Stimulated activated naive CD8-positive, alpha-beta T cell treated with anti-CD3 and anti-CD28 coated beads, Interleukin-15, amount 100 ng/mL, for 72 hours (primary cell): ENCODE data around the gene NHS.

Source experiments
- ATAC-seq: fragments of 150-1000 bp; cut with Tn5 transposase; 2 replicates; pipeline ENCODE4 v1.10.0; 2021; ENCODE audit warnings: mild to moderate bottlenecking, moderate library complexity
- DNase-seq, 2 donors: peaks; one replicate each; pipeline ENCODE4 v3.0.0; 2021 to 2022
- H3K27ac Mint-ChIP-seq, 2 donors: one replicate each; pipeline ENCODE4 v1.8.0; 2022; ENCODE audit warnings: mild to moderate bottlenecking in 2 of 2, mixed read lengths in 2 of 2, moderate library complexity in 2 of 2
- H3K27me3 Mint-ChIP-seq: one replicate; pipeline ENCODE4 v1.8.0; 2022; ENCODE audit warnings: mixed read lengths
- H3K4me1 Mint-ChIP-seq: one replicate; pipeline ENCODE4 v1.8.0; 2022; ENCODE audit warnings: mild to moderate bottlenecking, mixed read lengths
- H3K4me3 Mint-ChIP-seq, 2 donors: one replicate each; pipeline ENCODE4 v1.8.0; 2022; ENCODE audit warnings: mild to moderate bottlenecking in 2 of 2, mixed read lengths in 2 of 2, moderate library complexity in 1 of 2
- H3K9me3 Mint-ChIP-seq, 2 donors: one replicate each; pipeline ENCODE4 v1.8.0; 2022; ENCODE audit warnings: mixed read lengths in 2 of 2

The NHS gene

DNA sequence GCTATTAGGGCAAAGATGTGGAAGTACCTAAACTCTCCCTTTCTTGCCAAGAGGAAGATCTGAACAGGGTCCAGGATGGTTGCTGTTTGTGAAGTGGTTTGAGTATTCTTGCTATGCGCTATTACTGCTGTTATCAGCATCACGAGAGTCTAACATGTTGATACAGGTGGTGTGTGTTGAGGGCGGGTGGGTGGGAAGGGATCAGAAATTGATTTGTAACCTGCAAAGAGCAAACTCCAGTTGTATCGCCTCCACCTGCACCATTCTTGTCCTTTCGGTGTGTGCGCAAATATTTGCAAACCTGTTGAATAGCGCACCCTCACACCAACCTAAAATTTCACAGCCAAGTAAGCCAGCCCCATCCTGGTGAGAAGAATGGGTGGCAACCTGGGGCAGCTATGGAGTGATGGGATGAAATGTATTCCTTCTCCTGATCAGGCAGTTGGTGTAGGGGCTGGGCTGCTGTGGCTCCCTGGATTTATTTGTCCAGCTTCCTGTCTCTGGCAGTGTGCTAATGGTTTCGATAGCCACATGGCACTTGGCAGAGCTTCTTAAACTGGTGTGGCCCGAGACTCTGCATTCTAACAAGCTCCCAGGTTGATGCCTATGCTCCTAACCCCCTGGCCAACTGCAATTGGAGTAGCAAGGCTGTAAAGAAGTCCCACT, 259.7 kb downstream of the NHS start:
- H3K27me3 Mint-ChIP-seq, result no peaks in the 10 kb centered on the region
- H3K4me3 Mint-ChIP-seq, result no peak overlapping the region
- ATAC-seq, result no peak
- peaks cover 16% of the 10 kb centered on the region for H3K4me1 Mint-ChIP-seq
- H3K27ac Mint-ChIP-seq, result peak overlapping the region in 1 of 2 donors; percentile 56
- no peak for DNase-seq
- no peaks in the 10 kb centered on the region for H3K9me3 Mint-ChIP-seq

DNA sequence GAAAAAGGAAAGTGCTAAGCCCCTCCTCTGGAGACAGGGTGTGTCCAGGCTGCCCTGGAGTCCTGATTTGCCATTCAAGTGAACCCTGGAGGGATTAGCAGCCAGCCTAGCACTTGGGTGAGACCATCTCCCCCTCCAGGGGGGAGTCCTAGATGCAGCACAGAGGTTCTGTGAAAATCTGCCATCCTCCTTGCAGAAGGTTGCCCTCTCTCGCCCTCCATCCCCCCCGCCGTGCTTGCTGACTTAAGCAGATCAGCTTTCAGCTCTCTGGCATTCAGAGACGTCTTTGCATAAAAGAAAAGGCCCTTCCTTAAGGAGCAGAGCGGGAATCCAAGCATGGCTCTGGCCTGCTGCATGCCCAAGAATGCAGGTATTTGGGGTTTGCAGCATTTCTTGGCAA, 260.2 kb downstream of the NHS start:
- Mint-ChIP-seq H3K27me3 (no peaks in the 10 kb centered on the region), H3K4me3 (no peak overlapping the region), H3K4me1 (peaks cover 16% of the 10 kb centered on the region), H3K9me3 (no peaks in the 10 kb centered on the region), H3K27ac (no peak overlapping the region)
- DNase-seq (no peak), ATAC-seq (no peak)

DNA sequence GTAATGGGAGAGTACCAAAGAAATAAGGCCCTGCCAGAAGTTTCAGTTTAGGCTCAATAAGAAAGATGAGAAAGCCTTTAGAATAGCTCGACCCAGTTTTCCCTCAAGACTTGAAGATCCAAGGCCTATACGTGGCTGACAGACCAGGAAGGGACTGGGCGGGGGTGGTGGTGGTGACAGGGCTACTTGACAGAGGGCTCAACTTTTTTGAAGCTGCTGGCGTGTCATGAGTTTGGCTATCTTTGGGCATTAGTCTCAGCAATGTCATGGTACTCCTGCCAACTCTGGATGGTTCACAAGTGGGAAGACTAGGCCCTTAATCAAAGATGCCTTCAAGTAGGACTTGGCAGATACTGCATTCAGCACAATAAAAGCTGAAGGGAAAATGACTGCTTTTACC, 262.2 kb downstream of the NHS start:
- H3K9me3 Mint-ChIP-seq, result no peaks in the 10 kb centered on the region
- ATAC-seq (no peak), DNase-seq (no peak)
- H3K27me3 Mint-ChIP-seq, result no peaks in the 10 kb centered on the region
- H3K27ac Mint-ChIP-seq, result no peak overlapping the region
- H3K4me3 Mint-ChIP-seq, result no peak overlapping the region
- peaks cover 16% of the 10 kb centered on the region for H3K4me1 Mint-ChIP-seq

DNA sequence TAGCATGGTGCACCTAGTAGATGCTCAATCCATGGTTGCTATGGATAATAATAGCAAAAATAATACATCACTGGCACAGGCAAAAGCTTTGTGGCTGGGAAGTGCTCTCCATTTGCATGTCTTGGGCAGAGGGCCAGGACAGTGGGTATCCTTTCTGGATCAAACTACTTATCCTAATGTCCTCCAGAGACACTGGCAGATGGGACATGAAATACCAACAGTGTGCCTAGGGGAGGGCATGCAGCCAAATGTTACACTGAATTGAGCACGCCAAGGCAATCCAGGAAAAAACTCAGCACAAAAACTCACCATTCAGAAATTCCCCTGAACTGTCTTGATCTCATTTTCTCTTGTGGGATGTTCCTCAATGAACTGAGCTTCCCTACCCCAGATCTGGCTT, 263.7 kb downstream of the NHS start:
- H3K27me3 Mint-ChIP-seq, result no peaks in the 10 kb centered on the region

DNA sequence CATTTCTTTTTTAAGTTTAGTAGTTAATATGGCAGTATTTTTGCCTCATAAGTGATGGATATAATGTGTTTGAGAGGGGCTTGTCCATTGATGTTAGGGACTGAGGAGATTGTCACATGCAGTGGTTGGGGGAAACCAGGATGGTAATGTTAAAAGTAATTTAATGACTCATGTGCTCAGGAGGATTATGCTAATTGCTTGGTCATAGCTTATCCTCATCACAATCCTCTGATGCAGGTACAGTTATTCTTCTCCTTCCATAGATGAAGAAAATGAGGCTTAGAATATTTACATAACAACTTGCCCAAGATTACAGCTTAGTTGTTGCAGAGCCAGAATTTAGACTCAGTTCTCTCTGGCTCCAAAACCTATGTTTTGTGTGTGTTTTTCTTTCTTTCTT, 267.9 kb downstream of the NHS start:
- no peak for DNase-seq
- peak; percentile 40 for ATAC-seq
- Mint-ChIP-seq H3K27me3 (no peaks in the 10 kb centered on the region), H3K27ac (no peak overlapping the region), H3K4me1 (peaks cover 14% of the 10 kb centered on the region), H3K4me3 (peak overlapping the region in 1 of 2 donors; percentile 29), H3K9me3 (no peaks in the 10 kb centered on the region)

More for the DNA sequence above, 263.7 kb downstream of the NHS start:
- H3K4me1 Mint-ChIP-seq, result peaks cover 21% of the 10 kb centered on the region
- no peaks in the 10 kb centered on the region for H3K9me3 Mint-ChIP-seq
- no peak overlapping the region for H3K27ac Mint-ChIP-seq
- DNase-seq, result no peak
- H3K4me3 Mint-ChIP-seq, result no peak overlapping the region
- ATAC-seq, result no peak

DNA sequence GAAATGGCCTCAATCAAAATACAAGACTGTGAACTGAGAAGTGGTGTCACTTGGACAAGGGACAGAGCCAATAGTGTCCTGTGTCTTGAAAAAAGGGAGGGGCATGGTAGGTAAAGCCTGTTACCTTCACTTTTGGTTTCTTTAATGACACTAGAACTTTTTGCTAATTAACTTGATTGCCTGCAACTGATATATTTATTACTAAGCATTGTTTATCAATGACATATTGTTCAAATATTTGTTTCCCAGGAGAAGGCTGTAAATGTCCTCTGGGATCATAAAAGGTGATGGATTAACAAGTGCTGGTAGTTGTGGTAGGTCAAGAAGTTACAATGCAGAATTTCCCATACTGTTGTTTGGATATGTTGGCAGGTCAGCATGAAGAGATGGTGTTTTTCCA, 268.5 kb downstream of the NHS start:
- Mint-ChIP-seq H3K4me1 (peaks cover 14% of the 10 kb centered on the region), H3K27ac (no peak overlapping the region), H3K4me3 (no peak overlapping the region), H3K27me3 (no peaks in the 10 kb centered on the region), H3K9me3 (no peaks in the 10 kb centered on the region)
- ATAC-seq, result no peak
- DNase-seq, result no peak

DNA sequence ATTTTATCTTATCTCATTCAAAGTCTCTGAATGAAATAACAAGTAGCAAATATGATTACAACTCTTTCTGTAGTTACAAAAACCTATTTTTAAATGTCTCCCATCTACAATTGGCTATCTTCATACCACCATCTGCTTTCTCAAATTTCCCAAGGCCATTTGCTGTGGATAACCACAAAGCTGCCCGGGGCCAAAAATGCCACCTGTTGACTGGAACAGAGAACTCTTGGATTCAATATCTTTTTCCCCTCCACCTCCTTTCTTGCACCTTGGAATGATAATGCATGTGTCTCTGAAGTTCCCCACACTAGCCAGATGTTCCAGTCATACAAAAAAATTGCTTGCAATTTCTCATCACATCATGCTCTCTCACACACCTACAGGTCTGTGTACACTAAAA, 269.0 kb downstream of the NHS start:
- no peak overlapping the region for H3K27ac Mint-ChIP-seq
- ATAC-seq (no peak), DNase-seq (no peak)
- H3K27me3 Mint-ChIP-seq, result no peaks in the 10 kb centered on the region
- H3K9me3 Mint-ChIP-seq, result no peaks in the 10 kb centered on the region
- H3K4me1 Mint-ChIP-seq, result peaks cover 14% of the 10 kb centered on the region
- no peak overlapping the region for H3K4me3 Mint-ChIP-seq

DNA sequence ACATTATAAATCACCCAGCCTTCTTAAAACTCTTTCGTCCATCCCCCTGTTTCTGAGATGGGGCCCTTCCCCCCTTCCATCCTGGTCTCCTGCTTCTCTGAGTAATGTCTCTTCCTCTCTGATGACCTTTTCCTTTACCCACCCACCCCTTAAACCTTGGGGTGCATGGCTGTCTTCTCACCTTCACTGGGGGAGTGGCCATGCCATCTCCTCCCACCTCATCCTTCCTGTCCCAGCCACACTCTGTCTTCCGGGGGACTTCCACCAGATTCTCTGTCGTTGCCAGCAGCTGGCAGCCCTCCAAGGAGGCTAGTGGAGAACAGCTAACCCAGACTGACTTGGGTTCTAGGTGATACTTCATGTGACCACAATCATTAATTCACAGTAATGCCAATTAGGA, 279.1 kb downstream of the NHS start:
- DNase-seq (peak; percentile 59 to 72), ATAC-seq (peak; percentile 84)
- Mint-ChIP-seq H3K4me3 (peak overlapping the region; percentile 90 to 95), H3K27me3 (no peaks in the 10 kb centered on the region), H3K27ac (peak overlapping the region; percentile 86 to 97), H3K4me1 (peaks cover 43% of the 10 kb centered on the region), H3K9me3 (no peaks in the 10 kb centered on the region)

DNA sequence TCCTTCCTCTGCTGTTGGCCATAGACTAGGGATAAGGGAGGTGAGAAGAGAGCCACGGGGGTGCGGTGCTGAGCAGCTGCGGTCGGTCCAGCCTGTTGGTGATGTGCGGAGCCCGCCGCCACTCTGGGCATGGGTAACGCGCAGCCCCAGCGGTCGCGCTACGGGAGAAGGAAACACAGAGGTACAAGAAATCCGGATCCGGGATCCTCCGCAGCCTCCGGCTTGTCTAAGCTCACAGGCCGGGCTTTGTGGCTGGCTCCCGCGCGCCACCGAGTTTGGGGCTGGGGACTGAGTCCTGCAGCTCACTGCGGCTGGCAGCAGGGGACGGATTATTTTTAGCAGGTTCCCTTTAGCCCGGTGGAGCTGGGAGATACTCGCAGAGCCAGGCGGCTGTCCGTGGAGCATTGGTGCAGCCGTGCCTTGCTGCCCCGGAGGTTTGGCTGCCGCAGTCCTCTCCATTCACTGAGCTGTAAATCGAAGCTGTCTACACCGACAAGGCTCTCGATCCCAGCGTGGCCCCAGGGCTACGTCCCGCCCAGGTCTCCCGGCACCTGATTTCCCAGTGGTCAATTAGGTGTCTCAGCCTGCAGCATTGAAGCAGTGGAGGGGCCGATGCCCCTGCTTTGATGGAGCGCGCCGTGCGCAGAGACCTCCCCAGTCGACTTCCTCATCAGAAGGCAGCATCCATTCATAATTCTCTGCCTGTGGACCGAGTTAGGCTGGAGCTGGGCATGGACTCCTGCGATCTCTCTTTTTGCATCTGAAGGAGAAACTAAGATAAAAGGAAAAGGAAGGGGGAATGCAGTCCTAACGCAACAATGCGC, 280.4 kb downstream of the NHS start:
- Mint-ChIP-seq H3K9me3 (no peaks in the 10 kb centered on the region), H3K27ac (peak overlapping the region; percentile 95 to 96), H3K4me3 (peak overlapping the region; percentile 90 to 95), H3K27me3 (no peaks in the 10 kb centered on the region), H3K4me1 (peaks cover 55% of the 10 kb centered on the region)
- ATAC-seq (peak; percentile 36), DNase-seq (peak; percentile 13 to 16)

DNA sequence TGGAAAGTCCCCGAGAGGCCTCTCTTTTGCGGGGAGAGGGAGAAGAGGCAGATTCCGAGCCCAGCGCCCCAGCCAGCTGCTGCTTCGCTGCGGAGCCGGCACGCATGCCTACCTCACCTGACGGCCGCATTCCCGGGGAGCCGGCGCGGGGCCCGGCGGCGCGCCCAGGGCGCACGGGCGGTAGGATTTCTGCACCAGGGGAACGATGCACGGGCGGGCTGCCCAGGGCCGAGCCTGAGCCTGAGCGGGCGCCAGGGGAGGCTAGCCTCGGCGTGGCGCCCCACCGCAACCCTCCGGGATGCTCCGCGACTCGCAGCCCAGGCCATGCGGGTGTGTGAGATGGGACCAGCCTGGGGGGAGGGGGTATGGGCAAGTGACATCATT, 281.0 kb downstream of the NHS start:
- Mint-ChIP-seq H3K27ac (peak overlapping the region in 1 of 2 donors; percentile 38), H3K27me3 (no peaks in the 10 kb centered on the region), H3K4me1 (peaks cover 54% of the 10 kb centered on the region), H3K9me3 (no peaks in the 10 kb centered on the region), H3K4me3 (peak overlapping the region; percentile 90 to 95)
- DNase-seq (peak in 1 of 2 donors; percentile 6), ATAC-seq (peak; percentile 38)

DNA sequence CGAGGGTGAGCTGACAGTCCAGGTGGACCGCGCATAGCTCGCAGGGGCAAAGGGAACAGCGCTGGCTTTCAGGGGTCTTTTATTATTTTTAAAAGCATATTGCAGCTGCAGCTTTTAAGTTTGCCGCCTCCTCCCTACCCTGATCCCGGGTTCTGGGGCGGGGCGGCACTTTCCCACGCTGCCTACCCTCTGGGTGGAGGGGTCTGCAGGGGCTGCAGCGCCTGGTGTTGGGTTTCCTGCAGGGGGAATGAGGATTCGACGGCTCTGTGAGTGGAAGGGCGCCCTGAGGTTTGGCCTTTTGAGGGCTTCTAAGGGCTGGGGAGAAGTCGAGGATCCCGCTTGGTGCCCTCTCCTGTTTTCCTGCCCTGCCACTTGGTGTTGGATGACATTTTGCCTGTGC, 281.6 kb downstream of the NHS start:
- ATAC-seq (no peak), DNase-seq (no peak)
- H3K4me1 Mint-ChIP-seq, result peaks cover 50% of the 10 kb centered on the region
- H3K4me3 Mint-ChIP-seq, result peak overlapping the region; percentile 76 to 90
- H3K27me3 Mint-ChIP-seq, result no peaks in the 10 kb centered on the region
- peak overlapping the region in 1 of 2 donors; percentile 38 for H3K27ac Mint-ChIP-seq
- no peaks in the 10 kb centered on the region for H3K9me3 Mint-ChIP-seq

DNA sequence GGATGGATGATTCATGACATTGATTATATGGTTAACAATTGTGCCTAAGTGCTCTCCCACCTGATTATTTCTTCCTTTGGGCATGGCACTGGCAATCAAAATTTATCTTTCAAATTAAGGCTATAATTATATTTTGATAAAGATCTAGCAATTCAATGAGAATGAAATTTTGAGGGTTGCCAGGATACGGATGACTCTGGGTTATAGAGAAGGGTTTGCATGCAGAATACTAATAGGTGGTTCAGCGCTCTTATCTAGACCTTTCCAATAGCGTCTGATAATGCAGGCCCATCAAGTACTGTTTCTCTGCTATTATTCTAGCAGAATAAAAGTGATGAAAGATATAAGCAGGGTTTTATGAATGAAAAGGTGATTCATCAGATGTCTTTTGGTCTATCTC, 287.4 kb downstream of the NHS start:
- no peak for DNase-seq
- Mint-ChIP-seq H3K27ac (no peak overlapping the region), H3K27me3 (no peaks in the 10 kb centered on the region), H3K9me3 (no peaks in the 10 kb centered on the region), H3K4me1 (peaks cover 45% of the 10 kb centered on the region), H3K4me3 (no peak overlapping the region)
- no peak for ATAC-seq

DNA sequence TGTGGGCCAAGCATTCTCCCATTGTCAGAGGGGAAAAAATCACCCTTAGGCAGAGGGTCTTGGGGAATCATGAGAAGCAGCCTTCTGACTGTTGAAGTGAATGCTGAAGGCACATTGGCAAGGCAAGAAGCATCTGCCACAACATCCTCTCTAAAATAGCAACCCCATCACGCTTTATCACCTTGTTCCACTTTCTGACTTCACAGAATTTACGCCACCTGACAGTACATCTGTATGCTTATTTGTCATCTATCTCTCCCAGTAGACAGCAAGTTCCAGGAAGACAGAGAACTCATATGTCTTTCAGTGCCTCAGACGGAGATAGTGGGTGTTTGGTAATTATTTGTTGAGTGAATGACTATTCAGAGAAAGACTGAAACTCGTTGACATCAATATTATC, 293.9 kb downstream of the NHS start:
- H3K4me3 Mint-ChIP-seq, result no peak overlapping the region
- peaks cover 40% of the 10 kb centered on the region for H3K4me1 Mint-ChIP-seq
- DNase-seq (no peak), ATAC-seq (peak; percentile 90)
- no peaks in the 10 kb centered on the region for H3K27me3 Mint-ChIP-seq
- peaks cover 0 to 5% of the 10 kb centered on the region in 2 donors for H3K9me3 Mint-ChIP-seq
- H3K27ac Mint-ChIP-seq, result peak overlapping the region in 1 of 2 donors; percentile 88

DNA sequence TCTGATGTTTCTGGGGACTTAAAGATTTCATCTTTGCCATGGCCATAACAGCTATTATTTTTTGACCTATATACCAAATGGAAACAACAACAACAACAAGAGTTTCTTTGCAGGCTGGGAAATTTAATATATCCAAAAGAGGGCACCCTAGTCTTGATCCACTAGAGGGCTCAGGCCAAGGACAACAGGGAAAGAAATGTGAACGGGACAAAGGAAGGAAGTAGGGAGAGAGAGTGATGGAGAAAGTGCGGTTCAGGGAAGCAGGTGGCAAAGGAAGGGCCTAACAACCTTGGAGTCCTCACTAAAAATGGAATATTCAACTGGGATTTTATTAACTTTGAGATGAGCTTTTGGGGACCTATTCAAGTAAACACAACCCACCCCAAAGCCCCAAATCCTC, 294.5 kb downstream of the NHS start:
- no peak overlapping the region for H3K4me3 Mint-ChIP-seq
- H3K9me3 Mint-ChIP-seq, result peaks cover 0 to 5% of the 10 kb centered on the region in 2 donors
- H3K4me1 Mint-ChIP-seq, result peaks cover 40% of the 10 kb centered on the region
- no peak overlapping the region for H3K27ac Mint-ChIP-seq
- DNase-seq (no peak), ATAC-seq (no peak)
- no peaks in the 10 kb centered on the region for H3K27me3 Mint-ChIP-seq

DNA sequence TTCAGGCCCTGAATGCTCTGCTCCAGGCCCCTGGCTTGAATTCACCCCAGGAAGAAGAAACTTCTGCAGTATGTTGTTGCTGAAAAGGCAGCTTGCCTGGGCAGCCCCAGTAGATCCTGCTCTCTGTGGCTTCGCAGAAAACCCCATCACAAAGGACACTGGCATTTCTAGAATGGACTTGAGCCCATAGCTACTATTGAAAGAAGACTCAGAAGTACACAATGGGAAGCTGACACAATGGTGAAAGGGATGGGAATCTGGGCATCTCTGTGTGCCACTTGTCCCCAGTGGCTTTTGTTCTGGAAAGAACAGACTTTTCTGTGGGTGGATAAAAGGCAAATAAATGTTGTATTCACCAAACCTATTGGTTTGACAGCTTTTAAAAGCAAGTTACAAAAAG, 294.9 kb downstream of the NHS start:
- H3K27me3 Mint-ChIP-seq, result no peaks in the 10 kb centered on the region
- no peak for ATAC-seq
- peaks cover 43% of the 10 kb centered on the region for H3K4me1 Mint-ChIP-seq
- peaks cover 0 to 5% of the 10 kb centered on the region in 2 donors for H3K9me3 Mint-ChIP-seq
- H3K4me3 Mint-ChIP-seq, result no peak overlapping the region
- no peak for DNase-seq
- no peak overlapping the region for H3K27ac Mint-ChIP-seq

DNA sequence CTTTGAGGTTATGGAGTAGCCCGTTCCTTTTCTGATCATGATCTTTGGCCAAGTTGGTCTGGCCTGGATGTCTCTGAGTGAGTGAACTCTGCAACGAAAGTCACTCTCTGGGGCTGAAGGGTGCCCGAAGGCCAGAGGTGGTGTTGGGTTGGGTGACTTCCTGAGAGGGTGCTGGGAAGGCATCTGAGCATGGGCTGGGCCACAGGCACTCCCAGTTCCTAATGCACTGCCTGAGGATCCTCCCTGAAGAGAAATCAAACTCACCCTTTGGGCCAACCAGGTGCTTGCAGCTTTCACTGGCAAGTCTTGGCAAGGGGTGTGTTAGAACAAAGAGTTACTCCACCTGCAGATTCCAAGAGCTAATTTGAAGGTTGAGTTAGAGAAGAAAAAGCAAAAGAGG, 295.9 kb downstream of the NHS start:
- Mint-ChIP-seq H3K27ac (peak overlapping the region in 1 of 2 donors; percentile 42), H3K9me3 (peaks cover 0 to 5% of the 10 kb centered on the region in 2 donors), H3K4me3 (no peak overlapping the region), H3K27me3 (no peaks in the 10 kb centered on the region), H3K4me1 (peaks cover 43% of the 10 kb centered on the region)
- ATAC-seq (no peak), DNase-seq (no peak)
